ENCODE results near the gene KCNJ3. TPM values are rescaled to one million over a fixed set of nuclear protein-coding genes. Genes with fewer than 3 reads are reported as not detected.

Gene KCNJ3
- total RNA-seq, 1 experiment from 2014 or later = not detected

GRCh38 chr2:154694881-154695280 is 3.6 kb upstream of the KCNJ3 start:
- peaks cover 7 to 8% of the 10 kb centered on the region in 2 experiments; a peak in 3 of 4 replicates for H3K4me1 ChIP-seq (ENCODE audit: control insufficient read depth in 1 of 2, insufficient read depth in 2 of 2, low read length in 2 of 2)
- H3K27ac ChIP-seq (ENCODE audit: low read depth, low read length) = no peak overlapping the region
- H3K27me3 ChIP-seq (ENCODE audit: insufficient read depth, low read length) = no peaks in the 10 kb centered on the region
- TF ChIP-seq, protein P1, sequence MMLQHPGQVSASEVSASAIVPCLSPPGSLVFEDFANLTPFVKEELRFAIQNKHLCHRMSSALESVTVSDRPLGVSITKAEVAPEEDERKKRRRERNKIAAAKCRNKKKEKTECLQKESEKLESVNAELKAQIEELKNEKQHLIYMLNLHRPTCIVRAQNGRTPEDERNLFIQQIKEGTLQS (IDR thresholded peaks at IDR 0.05) = no peak
- no peak for TF ChIP-seq ELF1 (IDR thresholded peaks at IDR 0.05; ENCODE audit: borderline replicate concordance, low read depth)
- TF ChIP-seq ZFX (IDR thresholded peaks at IDR 0.05) = no peak
- TF ChIP-seq SIN3A (IDR thresholded peaks at IDR 0.05; ENCODE audit: low read depth) = no peak
- no peak overlapping the region for H3K9ac ChIP-seq (ENCODE audit: low read length)
- H3K4me3 ChIP-seq (replicated peaks in 1 of 2; ENCODE audit: low read depth in 1 of 2, low read length in 2 of 2) = no peak overlapping the region
- no peaks in the 10 kb centered on the region for H3K9me3 ChIP-seq (ENCODE audit: control insufficient read depth in 1 of 2, insufficient read depth in 1 of 2, low read depth in 1 of 2, low read length in 2 of 2)
- H2AFZ ChIP-seq (ENCODE audit: low read depth, low read length, poor library complexity, severe bottlenecking) = no peak overlapping the region
- no peak for ATAC-seq
- H3K4me2 ChIP-seq (ENCODE audit: low read length) = no peak overlapping the region
- H3K36me3 ChIP-seq (ENCODE audit: control insufficient read depth in 1 of 2, insufficient read depth in 2 of 2, low read length in 2 of 2) = no peaks in the 10 kb centered on the region
- ChIA-PET CTCF (no interaction called here), RAD21 (ENCODE audit: low non-redundant PET in 1 of 2, low total read pairs in 2 of 2, uncharacterized antibody in 2 of 2, unreplicated experiment in 2 of 2) (no interaction called here), POLR2A (no interaction called here)
- intact Hi-C loops (cut with micrococcal nuclease) = no loop called here
- no peaks in the 10 kb centered on the region for H3K9me2 ChIP-seq (ENCODE audit: insufficient read depth)
- DNase-seq (ENCODE audit: low read depth, low spot score) = no peak
- no TSS peak for BruUV-seq (replicated peaks)
- H4K20me1 ChIP-seq (ENCODE audit: insufficient read depth) = no peaks in the 10 kb centered on the region
- H3K79me2 ChIP-seq (ENCODE audit: insufficient read depth, low read length) = no peaks in the 10 kb centered on the region

DNA sequence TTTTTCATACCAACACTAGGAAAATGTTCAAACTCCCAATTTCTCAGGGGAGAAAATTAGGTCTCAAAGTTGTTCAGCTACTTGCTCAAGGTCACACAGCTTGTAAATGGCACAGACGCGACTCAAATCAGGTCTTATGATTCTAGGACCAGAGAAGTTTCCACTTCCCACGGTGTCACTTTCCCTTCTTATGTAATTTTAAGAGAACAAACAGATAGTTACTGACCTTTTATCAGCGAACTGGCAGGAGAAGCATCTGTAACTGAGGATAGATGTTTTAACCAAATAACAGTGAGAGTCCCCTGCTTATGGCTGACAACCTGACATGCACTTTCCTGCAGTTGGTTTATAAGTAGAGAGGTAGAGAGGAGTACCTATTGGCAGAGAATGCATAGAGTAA is 2.1 kb upstream of the KCNJ3 start:
- no peak for TF ChIP-seq RAD21 (IDR thresholded peaks at IDR 0.05; ENCODE audit: low read depth)
- TF ChIP-seq ZFX (IDR thresholded peaks at IDR 0.05) = no peak
- TF ChIP-seq, protein P2, sequence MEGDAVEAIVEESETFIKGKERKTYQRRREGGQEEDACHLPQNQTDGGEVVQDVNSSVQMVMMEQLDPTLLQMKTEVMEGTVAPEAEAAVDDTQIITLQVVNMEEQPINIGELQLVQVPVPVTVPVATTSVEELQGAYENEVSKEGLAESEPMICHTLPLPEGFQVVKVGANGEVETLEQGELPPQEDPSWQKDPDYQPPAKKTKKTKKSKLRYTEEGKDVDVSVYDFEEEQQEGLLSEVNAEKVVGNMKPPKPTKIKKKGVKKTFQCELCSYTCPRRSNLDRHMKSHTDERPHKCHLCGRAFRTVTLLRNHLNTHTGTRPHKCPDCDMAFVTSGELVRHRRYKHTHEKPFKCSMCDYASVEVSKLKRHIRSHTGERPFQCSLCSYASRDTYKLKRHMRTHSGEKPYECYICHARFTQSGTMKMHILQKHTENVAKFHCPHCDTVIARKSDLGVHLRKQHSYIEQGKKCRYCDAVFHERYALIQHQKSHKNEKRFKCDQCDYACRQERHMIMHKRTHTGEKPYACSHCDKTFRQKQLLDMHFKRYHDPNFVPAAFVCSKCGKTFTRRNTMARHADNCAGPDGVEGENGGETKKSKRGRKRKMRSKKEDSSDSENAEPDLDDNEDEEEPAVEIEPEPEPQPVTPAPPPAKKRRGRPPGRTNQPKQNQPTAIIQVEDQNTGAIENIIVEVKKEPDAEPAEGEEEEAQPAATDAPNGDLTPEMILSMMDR (IDR thresholded peaks at IDR 0.05 in 2 of 3, conservative IDR thresholded peaks at IDR 0.05 in 1 of 3; ENCODE audit: borderline replicate concordance in 1 of 3, insufficient read depth in 1 of 3, low read depth in 2 of 3, low read length in 2 of 3) = no peak
- TF ChIP-seq POLR2AphosphoS5 (IDR thresholded peaks at IDR 0.05; ENCODE audit: low read depth, low read length) = no peak
- no peak for TF ChIP-seq TCF7L2 (IDR thresholded peaks at IDR 0.05; ENCODE audit: borderline replicate concordance, extremely low read depth, insufficient read depth, insufficient read length)
- no peak for TF ChIP-seq JUND (IDR thresholded peaks at IDR 0.05)
- no peak for TF ChIP-seq MAX (IDR thresholded peaks at IDR 0.05)
- TF ChIP-seq SIN3A (IDR thresholded peaks at IDR 0.05; ENCODE audit: low read depth) = no peak
- no peak for TF ChIP-seq YY1 (IDR thresholded peaks at IDR 0.05; ENCODE audit: extremely low read depth, insufficient replicate concordance, low read depth, low read length)
- no peak for TF ChIP-seq POLR2A (IDR thresholded peaks at IDR 0.05; ENCODE audit: borderline replicate concordance, extremely low read depth, insufficient read depth, insufficient read length)
- TF ChIP-seq, protein P1 (IDR thresholded peaks at IDR 0.05) = no peak
- no peak for TF ChIP-seq ELF1 (IDR thresholded peaks at IDR 0.05; ENCODE audit: borderline replicate concordance, low read depth)
- no peak for TF ChIP-seq ZBTB33 (IDR thresholded peaks at IDR 0.05; ENCODE audit: extremely low read depth, insufficient replicate concordance, low read length)
- no peak overlapping the region for H3K27ac ChIP-seq (ENCODE audit: low read depth, low read length)
- H3K4me3 ChIP-seq (replicated peaks in 1 of 2; ENCODE audit: low read depth in 1 of 2, low read length in 2 of 2) = no peak overlapping the region
- ChIA-PET CTCF (no interaction called here), POLR2A (no interaction called here), RAD21 (ENCODE audit: low non-redundant PET in 1 of 2, low total read pairs in 2 of 2, uncharacterized antibody in 2 of 2, unreplicated experiment in 2 of 2) (no interaction called here)
- ATAC-seq = no peak
- H3K4me2 ChIP-seq (ENCODE audit: low read length) = no peak overlapping the region
- H3K9me2 ChIP-seq (ENCODE audit: insufficient read depth) = no peaks in the 10 kb centered on the region
- no peak overlapping the region for H2AFZ ChIP-seq (ENCODE audit: low read depth, low read length, poor library complexity, severe bottlenecking)
- H3K9me3 ChIP-seq (ENCODE audit: control insufficient read depth in 1 of 2, insufficient read depth in 1 of 2, low read depth in 1 of 2, low read length in 2 of 2) = no peaks in the 10 kb centered on the region
- BruUV-seq (replicated peaks) = no TSS peak
- no peaks in the 10 kb centered on the region for H3K79me2 ChIP-seq (ENCODE audit: insufficient read depth, low read length)
- intact Hi-C loops (cut with micrococcal nuclease) = no loop called here
- no peaks in the 10 kb centered on the region for H3K27me3 ChIP-seq (ENCODE audit: insufficient read depth, low read length)
- no peak for DNase-seq (ENCODE audit: low read depth, low spot score)
- H3K36me3 ChIP-seq (ENCODE audit: control insufficient read depth in 1 of 2, insufficient read depth in 2 of 2, low read length in 2 of 2) = no peaks in the 10 kb centered on the region
- no peak overlapping the region for H3K9ac ChIP-seq (ENCODE audit: low read length)
- no peaks in the 10 kb centered on the region for H4K20me1 ChIP-seq (ENCODE audit: insufficient read depth)
- peaks cover 7 to 8% of the 10 kb centered on the region in 2 experiments; a peak in 3 of 4 replicates for H3K4me1 ChIP-seq (ENCODE audit: control insufficient read depth in 1 of 2, insufficient read depth in 2 of 2, low read length in 2 of 2)
